GM19397 (cell line): Measurements from ENCODE around the gene SPIB.
A peak's percentile ranks its signal among the peaks of the same experiment; 100 is the strongest.

Experiments
- ATAC-seq: cut with Tn5 transposase; IDR thresholded peaks from one replicate; pipeline ENCODE4 v1.9.1; 2021; ENCODE audit warnings: mild to moderate bottlenecking, moderate library complexity; ENCODE audit not compliant: unreplicated experiment

The SPIB gene

GRCh38 chr19:50417111-50418081 is 1.3 kb upstream of the SPIB start:
- ATAC-seq = no peak

- no peak for ATAC-seq
Measured at GRCh38 chr19:50419022-50419579, 363 bp downstream of the SPIB start.

GRCh38 chr19:50419580-50420035 is 870 bp downstream of the SPIB start:
- no peak for ATAC-seq

- no peak for ATAC-seq
Measured at GRCh38 chr19:50420127-50420526, 1.4 kb downstream of the SPIB start.

GRCh38 chr19:50420808-50421207 is 2.1 kb downstream of the SPIB start:
- ATAC-seq = no peak

- ATAC-seq = no peak
Measured at GRCh38 chr19:50422397-50423278, 3.9 kb downstream of the SPIB start.

- no peak for ATAC-seq
Measured at GRCh38 chr19:50423279-50424113, 4.8 kb downstream of the SPIB start.

- no peak for ATAC-seq
Measured at GRCh38 chr19:50425581-50425980, 6.8 kb downstream of the SPIB start.

- ATAC-seq = no peak
Measured at GRCh38 chr19:50427318-50427925, 8.7 kb downstream of the SPIB start.

GRCh38 chr19:50427997-50428425 is 9.3 kb downstream of the SPIB start:
- ATAC-seq = no peak

GRCh38 chr19:50428772-50429463 is 10.2 kb downstream of the SPIB start:
- ATAC-seq = no peak

- ATAC-seq = no peak
Measured at GRCh38 chr19:50430888-50431342, 12.2 kb downstream of the SPIB start.

GRCh38 chr19:50431343-50432220 is 12.8 kb downstream of the SPIB start:
- ATAC-seq = peak; percentile 70

GRCh38 chr19:50432221-50433028 is 13.7 kb downstream of the SPIB start, which contains the start of gene MYBPC2:
Gene MYBPC2 (plus strand): TSS chr19:50432892. CDS start chr19:50432954, 62 bp downstream.
- ATAC-seq = peak; percentile 16

GRCh38 chr19:50433201-50434180 is 14.8 kb downstream of the SPIB start:
- no peak for ATAC-seq

GRCh38 chr19:50434525-50434924 is 15.8 kb downstream of the SPIB start:
- no peak for ATAC-seq
